ENCODE measurements around the gene PLA1A. TPM values are rescaled to one million over a fixed set of nuclear protein-coding genes. Genes with fewer than 3 reads are reported as not detected.
"Not testable (repeated sequence)": the region's sequence is repeated elsewhere in the genome, so short reads cannot be mapped to it uniquely, and the experiment has no call there.

PLA1A gene
- total and polyA plus RNA-seq, 4 donors = 1.8 to 10.3 (median 6.6) TPM

- Histone ChIP-seq H3K27ac (ENCODE audit: low read depth in 1 of 2, low read length in 1 of 2) (no peak overlapping the region), H3K36me3 (ENCODE audit: control insufficient read depth in 4 of 4, insufficient read depth in 4 of 4, low read length in 4 of 4) (no peaks in the 10 kb centered on the region), H3K9ac (ENCODE audit: insufficient read depth in 1 of 2, low read length in 2 of 2) (no peak overlapping the region), H3K4me3 (no peak overlapping the region), H3K27me3 (ENCODE audit: control insufficient read depth in 3 of 3, insufficient read depth in 3 of 3, low read length in 2 of 3) (no peaks in the 10 kb centered on the region), H3K9me3 (ENCODE audit: control insufficient read depth in 4 of 4, insufficient read depth in 3 of 4, low read length in 3 of 4) (peaks cover 0 to 4% (median 0%) of the 10 kb centered on the region in 4 donors), H3K4me1 (ENCODE audit: control insufficient read depth in 5 of 5, insufficient read depth in 5 of 5, low read length in 5 of 5) (peaks cover 0 to 15% (median 4%) of the 10 kb centered on the region in 5 donors)
- ATAC-seq (ENCODE audit: insufficient read depth, low FRiP score) = no peak
- TF ChIP-seq, protein P1, sequence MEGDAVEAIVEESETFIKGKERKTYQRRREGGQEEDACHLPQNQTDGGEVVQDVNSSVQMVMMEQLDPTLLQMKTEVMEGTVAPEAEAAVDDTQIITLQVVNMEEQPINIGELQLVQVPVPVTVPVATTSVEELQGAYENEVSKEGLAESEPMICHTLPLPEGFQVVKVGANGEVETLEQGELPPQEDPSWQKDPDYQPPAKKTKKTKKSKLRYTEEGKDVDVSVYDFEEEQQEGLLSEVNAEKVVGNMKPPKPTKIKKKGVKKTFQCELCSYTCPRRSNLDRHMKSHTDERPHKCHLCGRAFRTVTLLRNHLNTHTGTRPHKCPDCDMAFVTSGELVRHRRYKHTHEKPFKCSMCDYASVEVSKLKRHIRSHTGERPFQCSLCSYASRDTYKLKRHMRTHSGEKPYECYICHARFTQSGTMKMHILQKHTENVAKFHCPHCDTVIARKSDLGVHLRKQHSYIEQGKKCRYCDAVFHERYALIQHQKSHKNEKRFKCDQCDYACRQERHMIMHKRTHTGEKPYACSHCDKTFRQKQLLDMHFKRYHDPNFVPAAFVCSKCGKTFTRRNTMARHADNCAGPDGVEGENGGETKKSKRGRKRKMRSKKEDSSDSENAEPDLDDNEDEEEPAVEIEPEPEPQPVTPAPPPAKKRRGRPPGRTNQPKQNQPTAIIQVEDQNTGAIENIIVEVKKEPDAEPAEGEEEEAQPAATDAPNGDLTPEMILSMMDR (IDR thresholded peaks at IDR 0.05; ENCODE audit: control extremely low read depth, extremely low read depth) = no peak
- no peak for DNase-seq
- WGBS, 2 donors = 80 to 86% methylated on average over 5 of the region's 5 CpGs
Observed at GRCh38 chr3:119594066-119594465, 3.6 kb upstream of the PLA1A start.

DNA sequence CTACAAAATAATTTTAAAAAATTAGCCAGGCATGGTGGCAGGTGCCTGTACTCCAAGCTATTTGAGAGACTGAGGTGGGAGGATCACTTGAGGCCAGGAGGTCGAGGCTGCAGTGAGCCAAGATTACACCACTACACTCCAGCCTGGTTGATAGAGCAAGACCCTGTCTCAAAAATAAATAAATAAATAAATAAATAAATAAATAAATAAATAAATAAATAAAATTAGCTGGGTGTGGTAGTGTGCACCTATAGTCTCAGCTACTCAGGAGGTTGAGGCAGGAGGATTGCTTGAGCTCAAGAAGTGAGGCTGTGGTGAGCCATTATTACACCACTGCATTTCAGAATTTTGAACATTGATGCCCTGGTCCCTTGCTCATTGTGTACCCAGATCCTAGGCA lies 2.8 kb upstream of the PLA1A start:
- DNase-seq; H3K27ac ChIP-seq (ENCODE audit: low read depth in 1 of 2, low read length in 1 of 2); H3K36me3 ChIP-seq (ENCODE audit: control insufficient read depth in 4 of 4, insufficient read depth in 4 of 4, low read length in 4 of 4); H3K9me3 ChIP-seq (ENCODE audit: control insufficient read depth in 4 of 4, insufficient read depth in 3 of 4, low read length in 3 of 4); H3K27me3 ChIP-seq (ENCODE audit: control insufficient read depth in 3 of 3, insufficient read depth in 3 of 3, low read length in 2 of 3); H3K4me3 ChIP-seq; ATAC-seq (ENCODE audit: insufficient read depth, low FRiP score); H3K9ac ChIP-seq (ENCODE audit: insufficient read depth in 1 of 2, low read length in 2 of 2): not testable (repeated sequence)
- H3K4me1 ChIP-seq (ENCODE audit: control insufficient read depth in 5 of 5, insufficient read depth in 5 of 5, low read length in 5 of 5) = peaks cover 0 to 21% (median 4%) of the 10 kb centered on the region in 5 donors
- WGBS, 2 donors = 98 to 100% methylated on average over 1 of the region's 1 CpG

GRCh38 chr3:119595639-119596334 lies 1.9 kb upstream of the PLA1A start:
- no peak overlapping the region for H3K4me3 ChIP-seq
- peak overlapping the region in 1 of 2 donors; percentile 37 for H3K27ac ChIP-seq (ENCODE audit: low read depth in 1 of 2, low read length in 1 of 2)
- TF ChIP-seq, protein P1 (IDR thresholded peaks at IDR 0.05; ENCODE audit: control extremely low read depth, extremely low read depth) = no peak
- ATAC-seq (ENCODE audit: insufficient read depth, low FRiP score) (no peak), DNase-seq (no peak)
- no peaks in the 10 kb centered on the region for H3K36me3 ChIP-seq (ENCODE audit: control insufficient read depth in 4 of 4, insufficient read depth in 4 of 4, low read length in 4 of 4)
- H3K4me1 ChIP-seq (ENCODE audit: control insufficient read depth in 5 of 5, insufficient read depth in 5 of 5, low read length in 5 of 5) = peaks cover 0 to 21% (median 4%) of the 10 kb centered on the region in 5 donors
- 79 to 86% methylated on average over 7 of the region's 7 CpGs for WGBS, 2 donors
- no peak overlapping the region for H3K9ac ChIP-seq (ENCODE audit: insufficient read depth in 1 of 2, low read length in 2 of 2)
- H3K9me3 ChIP-seq (ENCODE audit: control insufficient read depth in 4 of 4, insufficient read depth in 3 of 4, low read length in 3 of 4) = no peaks in the 10 kb centered on the region
- H3K27me3 ChIP-seq (ENCODE audit: control insufficient read depth in 3 of 3, insufficient read depth in 3 of 3, low read length in 2 of 3) = no peaks in the 10 kb centered on the region

GRCh38 chr3:119596398-119596797 lies 1.3 kb upstream of the PLA1A start:
- no peak for DNase-seq
- peak overlapping the region; percentile 37 to 50 for H3K27ac ChIP-seq (ENCODE audit: low read depth in 1 of 2, low read length in 1 of 2)
- WGBS, 2 donors = 77 to 81% methylated on average over 6 of the region's 6 CpGs

More at GRCh38 chr3:119596398-119596797, 1.3 kb upstream of the PLA1A start:
- no peak overlapping the region for H3K9ac ChIP-seq (ENCODE audit: insufficient read depth in 1 of 2, low read length in 2 of 2)
- peaks cover 0 to 21% (median 4%) of the 10 kb centered on the region in 5 donors for H3K4me1 ChIP-seq (ENCODE audit: control insufficient read depth in 5 of 5, insufficient read depth in 5 of 5, low read length in 5 of 5)
- TF ChIP-seq, protein P1 (IDR thresholded peaks at IDR 0.05; ENCODE audit: control extremely low read depth, extremely low read depth) = no peak
- no peaks in the 10 kb centered on the region for H3K27me3 ChIP-seq (ENCODE audit: control insufficient read depth in 3 of 3, insufficient read depth in 3 of 3, low read length in 2 of 3)
- H3K9me3 ChIP-seq (ENCODE audit: control insufficient read depth in 4 of 4, insufficient read depth in 3 of 4, low read length in 3 of 4) = no peaks in the 10 kb centered on the region
- ATAC-seq (ENCODE audit: insufficient read depth, low FRiP score) = no peak
- no peak overlapping the region for H3K4me3 ChIP-seq
- no peaks in the 10 kb centered on the region for H3K36me3 ChIP-seq (ENCODE audit: control insufficient read depth in 4 of 4, insufficient read depth in 4 of 4, low read length in 4 of 4)
